Gastroesophageal sphincter (tissue), 4 donors: ENCODE results near the gene MVD. TPM values are rescaled to one million over a fixed set of nuclear protein-coding genes. Genes with fewer than 3 reads are reported as not detected.

Experiments
- ATAC-seq: fragments of 150-250 bp; one replicate; pipeline ENCODE4 v1.9.1; 2016; ENCODE audit warnings: mild to moderate bottlenecking, moderate library complexity
- H3K27ac ChIP-seq, 4 donors: fragments of 200-600 bp; sonication (generic) in 3 of 4; 1 replicate in 3 of 4; 2 replicates in 1 of 4; pipeline ENCODE4 v1.5.1; 2016 to 2019
- H3K27me3 ChIP-seq: fragments of 200-600 bp; sonication (generic); one replicate; pipeline ENCODE4 v1.5.1; 2019
- H3K36me3 ChIP-seq, 2 donors: fragments of 200-600 bp; sonication (generic); one replicate each; pipeline ENCODE4 v1.5.1; 2019; ENCODE audit warnings: control low read depth in 1 of 2
- H3K4me1 ChIP-seq, 3 donors: fragments of 200-600 bp; sonication (generic); 1 replicate in 2 of 3; 2 replicates in 1 of 3; pipeline ENCODE4 v1.5.1; 2016 to 2019; ENCODE audit warnings: control low read depth in 2 of 3
- H3K4me3 ChIP-seq, 2 donors: fragments of 200-600 bp; sonication (generic); one replicate each; pipeline ENCODE4 v1.5.1; 2019; ENCODE audit warnings: mild to moderate bottlenecking in 1 of 2, moderate library complexity in 1 of 2
- H3K9me3 ChIP-seq, 3 donors: fragments of 200-600 bp; sonication (generic); one replicate each; pipeline ENCODE4 v1.5.1; 2017 to 2019; ENCODE audit warnings: control low read depth in 2 of 3
- CTCF ChIP-seq, 4 experiments: fragments of 200-600 bp in 2 of 4; fragments of 450-650 bp in 2 of 4; sonication (generic) in 1 of 4; IDR thresholded peaks; one replicate each; pipeline ENCODE4 v1.5.1; 2017 to 2019; ENCODE audit warnings: antibody characterized with exemption in 4 of 4, mild to moderate bottlenecking in 2 of 4, moderate library complexity in 2 of 4
- EP300 ChIP-seq: sonication (generic); formaldehyde crosslinking; IDR thresholded peaks from one replicate; pipeline ENCODE4 v1.6.1; 2017; ENCODE audit warnings: antibody characterized with exemption, mild to moderate bottlenecking
- POLR2A ChIP-seq, 2 donors: fragments of 450-650 bp; IDR thresholded peaks; one replicate each; pipeline ENCODE4 v1.6.1; 2017; ENCODE audit warnings: antibody characterized with exemption in 2 of 2, mild to moderate bottlenecking in 2 of 2, moderate library complexity in 1 of 2
- POLR2AphosphoS5 ChIP-seq: sonication (generic); formaldehyde crosslinking; IDR thresholded peaks from one replicate; pipeline ENCODE4 v1.6.1; 2017; ENCODE audit warnings: antibody characterized with exemption
- WGBS, 2 donors: methylation state at CpG; one replicate each; pipeline ENCODE4 v1.1.5; 2018; ENCODE audit warnings: low coverage in 1 of 2; 5-methylcytosine and 5-hydroxymethylcytosine counted together
- total RNA-seq, 4 donors: library from RNA; depleted of rRNA; stranded (reverse); fragments of >200 nt; gene quantifications; one replicate each; pipeline ENCODE4 v1.1.0, GENCODE V29; 2016

MVD gene
- total RNA-seq, 4 donors from 2014 or later = 21.3 to 30.3 (median 26.6) TPM

DNA sequence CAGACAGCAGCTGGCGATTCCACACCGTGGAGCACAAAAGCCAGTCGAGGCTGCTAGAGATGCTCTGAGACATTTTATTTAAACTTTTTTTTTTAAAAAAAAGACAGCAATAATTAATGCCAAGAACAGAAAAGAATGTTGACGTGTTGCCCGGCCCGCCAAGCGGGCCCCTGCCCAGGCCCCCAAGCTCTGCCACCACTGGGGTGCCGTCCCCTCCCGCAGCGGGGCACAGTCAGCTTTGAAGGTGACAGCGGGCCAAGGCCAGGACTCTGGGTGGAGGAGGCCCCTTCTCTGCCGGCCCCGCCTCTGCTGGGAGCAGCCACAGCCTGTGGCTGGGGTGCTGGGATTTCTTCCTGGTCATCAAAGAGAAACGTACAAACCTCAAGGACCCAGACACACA, 33.5 kb upstream of the MVD start:
- WGBS, 2 donors = 75 to 84% methylated on average over 1 to 6 of the region's 14 CpGs
- H3K27me3 ChIP-seq = peaks cover 14% of the 10 kb centered on the region
- peaks cover 0 to 19% (median 4%) of the 10 kb centered on the region in 3 donors for H3K4me1 ChIP-seq
- H3K9me3 ChIP-seq = no peaks in the 10 kb centered on the region
- H3K36me3 ChIP-seq = peaks cover 0 to 64% of the 10 kb centered on the region in 2 donors
- no peak overlapping the region for H3K27ac ChIP-seq
- ATAC-seq = no peak
- no peak for TF ChIP-seq POLR2A (IDR thresholded peaks at IDR 0.05)
- no peak overlapping the region for H3K4me3 ChIP-seq

GRCh38 chr16:88695753-88696152, 32.9 kb upstream of the MVD start:
- no peak for ATAC-seq
- Histone ChIP-seq H3K4me3 (no peak overlapping the region), H3K27me3 (peaks cover 21% of the 10 kb centered on the region), H3K36me3 (peaks cover 0 to 58% of the 10 kb centered on the region in 2 donors), H3K27ac (no peak overlapping the region), H3K9me3 (no peaks in the 10 kb centered on the region), H3K4me1 (peaks cover 0 to 12% (median 0%) of the 10 kb centered on the region in 3 donors)
- WGBS, 2 donors = 100% methylated on average over 1 of the region's 7 CpGs; no CpG with 5 or more reads in 1 of the 2 donors
- TF ChIP-seq POLR2A (IDR thresholded peaks at IDR 0.05) = no peak
- TF ChIP-seq POLR2AphosphoS5 = no peak
- no peak for TF ChIP-seq CTCF (IDR thresholded peaks at IDR 0.05)
- no peak for TF ChIP-seq EP300

DNA sequence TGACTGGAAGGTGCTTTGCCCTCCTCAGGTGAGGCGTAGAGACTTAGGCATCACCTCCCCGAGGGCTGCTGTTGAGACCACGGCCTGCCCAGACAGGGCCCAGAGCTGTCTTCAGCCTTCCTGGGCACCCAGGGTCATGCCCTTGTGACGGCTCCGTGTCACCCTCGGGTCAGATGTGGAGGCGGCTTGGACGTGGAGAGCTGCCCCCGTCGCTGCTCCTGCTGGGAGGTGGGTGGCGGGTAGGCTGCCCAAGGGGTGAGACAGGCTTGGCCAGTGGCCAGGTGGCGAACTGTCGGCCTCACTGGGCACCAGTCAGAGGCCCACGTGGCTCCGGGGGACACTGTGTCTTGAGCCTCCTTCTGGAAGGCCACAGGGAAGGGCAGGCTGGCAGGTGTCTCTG, 32.3 kb upstream of the MVD start:
- Histone ChIP-seq H3K9me3 (no peaks in the 10 kb centered on the region), H3K4me1 (peaks cover 0 to 7% (median 0%) of the 10 kb centered on the region in 3 donors), H3K36me3 (peaks cover 0 to 53% of the 10 kb centered on the region in 2 donors), H3K27ac (no peak overlapping the region), H3K4me3 (no peak overlapping the region), H3K27me3 (peaks cover 26% of the 10 kb centered on the region)
- ATAC-seq = no peak
- TF ChIP-seq POLR2AphosphoS5 (no peak), EP300 (no peak), POLR2A (IDR thresholded peaks at IDR 0.05) (no peak)
- no CpG with 5 or more reads among the region's 15 CpGs for WGBS, 2 donors

DNA sequence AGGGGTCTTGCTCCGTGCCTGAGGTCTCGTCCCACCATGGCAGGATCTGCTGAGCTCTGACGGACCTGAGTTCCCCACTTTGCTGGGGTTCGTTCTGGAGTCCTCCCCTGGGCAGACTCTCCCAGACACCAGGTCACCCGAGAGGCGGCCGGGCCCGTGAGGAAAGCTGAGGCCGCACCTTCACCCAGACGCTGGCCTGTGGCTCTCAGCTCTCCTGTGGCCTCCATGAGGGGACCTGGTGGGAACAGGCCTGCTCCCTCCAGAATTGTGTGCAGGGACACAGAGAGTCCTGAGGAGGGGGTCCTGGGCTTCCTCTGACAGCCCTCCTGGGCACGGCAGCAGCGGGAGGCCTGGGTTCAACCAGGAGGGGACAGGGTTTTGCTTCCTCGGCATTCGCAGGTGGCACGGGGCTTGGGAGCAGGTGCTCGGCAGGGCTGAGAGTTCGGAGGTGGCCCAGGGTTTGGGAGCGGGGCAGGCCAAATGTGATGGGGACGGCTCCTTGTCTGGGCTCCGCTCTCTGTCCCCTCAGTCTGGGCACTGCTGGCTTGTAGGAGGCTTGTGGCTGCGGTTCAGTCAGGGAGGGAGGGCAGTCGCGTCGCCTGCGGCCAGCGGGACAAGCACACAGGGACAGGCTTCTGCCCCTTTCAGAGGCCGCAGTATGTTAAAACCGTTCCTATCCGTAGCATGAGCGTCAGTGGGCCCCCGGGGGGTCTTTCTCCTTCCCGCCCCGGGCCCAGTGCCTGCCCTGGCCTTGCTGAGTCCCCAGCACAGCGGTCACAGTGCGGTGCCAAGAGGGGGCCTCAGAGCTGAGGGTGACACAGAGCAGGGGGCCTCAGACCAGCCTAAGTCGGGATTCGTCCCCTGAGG, 31.6 kb upstream of the MVD start:
- Histone ChIP-seq H3K4me3 (no peak overlapping the region), H3K27ac (no peak overlapping the region), H3K27me3 (peaks cover 34% of the 10 kb centered on the region), H3K4me1 (no peaks in the 10 kb centered on the region), H3K9me3 (no peaks in the 10 kb centered on the region), H3K36me3 (peaks cover 0 to 45% of the 10 kb centered on the region in 2 donors)
- WGBS, 2 donors = no CpG with 5 or more reads among the region's 37 CpGs
- no peak for TF ChIP-seq EP300
- no peak for TF ChIP-seq POLR2A (IDR thresholded peaks at IDR 0.05)
- no peak for TF ChIP-seq POLR2AphosphoS5
- TF ChIP-seq CTCF (IDR thresholded peaks at IDR 0.05) = no peak
- no peak for ATAC-seq

- 80 to 85% methylated on average over 1 to 6 of the region's 39 CpGs for WGBS, 2 donors
- Histone ChIP-seq H3K4me1 (no peaks in the 10 kb centered on the region), H3K36me3 (peaks cover 0 to 37% of the 10 kb centered on the region in 2 donors), H3K9me3 (no peaks in the 10 kb centered on the region), H3K4me3 (no peak overlapping the region), H3K27me3 (peaks cover 42% of the 10 kb centered on the region), H3K27ac (no peak overlapping the region)
- TF ChIP-seq POLR2AphosphoS5 (no peak), CTCF (IDR thresholded peaks at IDR 0.05) (no peak), EP300 (no peak), POLR2A (IDR thresholded peaks at IDR 0.05) (no peak)
- ATAC-seq = no peak
These were observed 30.7 kb upstream of the MVD start for GRCh38 chr16:88693420-88694177.
